HG03095 (cell line): ENCODE data around the gene TECR.
A peak's percentile ranks its signal among the peaks of the same experiment; 100 is the strongest.
"Not testable (repeated sequence)": the region's sequence is repeated elsewhere in the genome, so short reads cannot be mapped to it uniquely, and the experiment has no call there.

Source experiments
- ATAC-seq: cut with Tn5 transposase; IDR thresholded peaks from one replicate; pipeline ENCODE4 v1.9.1; 2021; ENCODE audit warnings: moderate library complexity; ENCODE audit not compliant: unreplicated experiment

Gene TECR, protein sequence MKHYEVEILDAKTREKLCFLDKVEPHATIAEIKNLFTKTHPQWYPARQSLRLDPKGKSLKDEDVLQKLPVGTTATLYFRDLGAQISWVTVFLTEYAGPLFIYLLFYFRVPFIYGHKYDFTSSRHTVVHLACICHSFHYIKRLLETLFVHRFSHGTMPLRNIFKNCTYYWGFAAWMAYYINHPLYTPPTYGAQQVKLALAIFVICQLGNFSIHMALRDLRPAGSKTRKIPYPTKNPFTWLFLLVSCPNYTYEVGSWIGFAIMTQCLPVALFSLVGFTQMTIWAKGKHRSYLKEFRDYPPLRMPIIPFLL

DNA sequence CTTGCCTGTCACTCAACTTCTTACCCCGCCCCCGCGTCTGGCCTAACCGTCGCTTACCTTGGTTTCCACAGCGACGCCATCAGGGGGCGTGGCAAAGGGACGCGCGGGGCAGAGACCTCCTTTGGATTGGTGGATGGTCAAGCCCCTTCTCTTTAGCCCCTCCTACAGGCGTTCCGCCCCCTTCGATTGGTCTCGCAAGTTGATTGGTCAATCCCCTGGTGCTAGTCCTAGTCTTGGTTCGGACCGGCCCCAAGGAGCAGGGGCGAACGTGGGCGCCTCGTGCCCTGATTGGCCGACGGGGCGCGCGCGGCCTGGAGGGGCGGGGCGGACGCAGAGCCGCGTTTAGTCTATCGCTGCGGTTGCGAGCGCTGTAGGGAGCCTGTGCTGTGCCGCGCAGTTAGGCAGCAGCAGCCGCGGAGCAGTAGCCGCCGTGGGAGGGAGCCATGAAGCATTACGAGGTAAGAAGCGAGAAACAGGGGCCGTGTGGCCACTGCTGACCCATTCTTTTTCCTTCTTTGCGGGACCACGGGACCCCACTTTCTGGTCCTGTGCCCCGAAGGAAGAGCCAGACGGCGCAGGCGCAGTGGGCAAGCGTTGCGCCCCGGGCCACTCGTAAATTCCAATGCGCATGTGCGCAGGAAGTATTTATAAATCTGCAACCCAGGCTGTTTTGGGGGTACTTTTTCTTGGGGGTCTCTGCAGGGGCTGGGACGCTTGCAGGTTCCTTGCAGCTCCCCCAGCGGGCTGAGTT lies at the start of gene TECR:
TSS of gene TECR (plus strand) at position 341 of the 751 bp plus-strand sequence. CDS start at position 444, 103 bp downstream.
- ATAC-seq = peak; percentile 94

DNA sequence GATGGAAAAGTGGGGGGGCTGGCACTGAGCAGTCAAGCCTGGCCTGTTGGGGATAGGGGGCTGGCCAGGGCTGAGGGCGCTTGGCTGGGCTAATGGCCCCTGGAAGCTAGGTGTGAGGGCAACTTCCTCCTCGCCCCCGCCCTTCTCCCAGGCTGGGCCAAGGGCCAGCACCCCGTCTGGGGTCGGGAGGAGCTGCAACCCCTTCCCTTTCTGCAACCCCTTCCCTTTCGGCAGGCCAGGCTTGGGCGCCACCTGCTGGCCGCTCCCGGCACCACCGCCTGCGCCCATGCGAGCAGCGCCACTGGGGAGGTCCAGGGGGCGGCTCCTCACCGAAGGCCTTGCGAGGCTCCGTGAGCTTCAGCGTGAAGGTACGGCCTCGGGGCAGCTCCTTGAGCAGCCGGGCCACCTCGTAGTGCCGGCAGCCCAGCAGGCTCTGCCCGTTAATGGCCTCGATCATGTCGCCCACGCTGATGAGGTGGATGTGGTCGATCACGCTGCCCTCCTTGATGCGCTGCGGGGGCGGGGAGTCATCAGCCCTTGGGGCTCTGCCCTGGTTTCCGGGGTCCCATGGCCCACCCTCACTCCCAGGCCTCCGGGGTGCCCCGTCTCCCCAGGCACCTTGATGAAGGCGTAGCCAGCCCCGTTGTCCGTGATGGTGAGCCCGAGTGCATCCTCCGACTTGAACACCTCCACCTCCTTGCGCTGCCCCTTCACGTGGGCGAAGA lies 49.3 kb upstream of the TECR start:
- ATAC-seq = no peak

DNA sequence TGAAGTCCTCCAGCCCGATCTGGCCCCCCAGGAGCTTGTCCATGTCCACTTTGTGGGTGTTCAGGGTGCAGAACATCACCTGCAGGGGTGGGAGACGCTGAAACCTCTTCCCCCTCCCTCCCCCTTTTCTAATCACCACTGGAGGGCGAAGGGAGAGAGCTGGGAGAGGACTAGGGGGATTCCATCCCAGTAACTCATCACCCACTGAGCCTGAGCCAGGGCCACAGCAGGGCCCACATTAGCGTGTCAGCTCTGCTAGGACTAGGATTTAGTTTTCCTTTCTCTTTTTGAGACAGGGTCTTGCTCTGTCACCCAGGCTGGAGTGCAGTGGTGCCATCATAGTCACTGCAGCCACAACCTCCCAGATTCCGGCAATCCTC lies 48.7 kb upstream of the TECR start:
- ATAC-seq = no peak

DNA sequence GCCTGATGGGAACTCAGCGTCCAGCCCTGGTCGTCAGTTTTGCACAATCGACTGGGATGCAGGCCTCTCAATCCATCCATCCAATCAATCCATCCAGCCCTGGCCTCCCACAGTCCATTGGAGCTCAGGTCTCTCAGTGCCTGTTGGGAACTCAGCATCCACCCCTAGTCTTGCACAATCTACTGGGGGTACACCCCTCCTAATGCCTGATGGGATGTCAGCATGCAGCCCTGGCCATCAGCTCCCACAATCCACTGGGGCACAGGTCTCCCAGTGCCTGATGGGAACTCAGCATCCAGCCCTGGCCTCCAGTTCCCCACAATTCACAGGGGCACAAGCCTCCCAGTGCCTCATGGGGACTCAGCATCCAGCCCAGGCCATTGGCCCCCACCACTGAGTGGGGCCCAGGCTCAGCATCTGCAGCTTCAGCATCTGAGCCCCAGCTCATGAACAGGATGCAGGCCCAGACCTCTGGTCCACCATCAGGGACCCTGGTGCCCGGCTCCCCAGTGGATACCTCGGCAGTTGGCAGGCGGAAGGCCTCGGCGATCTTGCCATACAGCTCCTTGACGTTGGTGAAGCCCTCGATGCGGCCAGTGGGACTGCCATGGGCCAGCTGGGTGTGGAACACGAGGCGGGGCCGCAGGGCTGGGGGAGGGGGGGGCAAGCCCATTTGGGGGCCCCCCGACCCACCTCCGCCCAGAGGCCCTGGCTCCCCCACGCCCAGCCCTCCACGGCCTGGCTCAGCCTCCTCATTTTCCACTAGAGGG lies 47.0 kb upstream of the TECR start:
- no peak for ATAC-seq

DNA sequence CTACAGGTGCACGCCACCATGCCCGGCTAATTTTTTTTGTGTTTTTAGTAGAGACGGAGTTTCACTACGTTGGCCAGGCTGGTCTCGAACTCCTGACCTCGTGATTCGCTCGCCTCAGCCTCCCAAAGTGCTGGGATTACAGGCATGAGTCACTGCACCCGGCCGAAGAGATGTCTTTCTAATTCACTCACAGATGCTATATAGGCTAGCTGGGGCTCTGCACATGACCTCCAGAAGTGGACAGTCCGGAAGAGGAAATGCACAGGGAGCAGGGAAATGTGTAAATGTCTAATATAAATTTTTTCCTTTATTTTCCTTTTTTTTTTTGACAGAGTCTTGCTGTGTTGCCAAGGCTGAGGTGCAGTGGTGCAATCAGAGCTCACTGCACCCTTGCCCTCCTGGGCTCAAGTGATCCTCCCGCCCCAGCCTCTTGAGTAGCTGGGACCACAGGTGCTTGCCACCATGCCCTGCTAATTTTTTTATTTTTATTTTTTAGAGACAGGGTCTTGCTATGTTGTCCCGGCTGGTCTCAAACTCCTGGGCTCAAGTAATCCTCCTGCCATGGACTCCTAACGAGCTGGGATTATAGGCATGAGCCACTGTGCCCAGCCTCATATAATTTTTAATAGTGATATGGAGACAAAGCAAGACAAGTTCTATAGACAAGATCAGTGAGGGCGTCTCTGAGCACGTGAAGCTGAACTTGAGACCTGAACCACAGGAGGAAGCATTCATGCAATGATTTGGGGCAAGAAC lies 41.8 kb upstream of the TECR start:
- ATAC-seq = no peak

DNA sequence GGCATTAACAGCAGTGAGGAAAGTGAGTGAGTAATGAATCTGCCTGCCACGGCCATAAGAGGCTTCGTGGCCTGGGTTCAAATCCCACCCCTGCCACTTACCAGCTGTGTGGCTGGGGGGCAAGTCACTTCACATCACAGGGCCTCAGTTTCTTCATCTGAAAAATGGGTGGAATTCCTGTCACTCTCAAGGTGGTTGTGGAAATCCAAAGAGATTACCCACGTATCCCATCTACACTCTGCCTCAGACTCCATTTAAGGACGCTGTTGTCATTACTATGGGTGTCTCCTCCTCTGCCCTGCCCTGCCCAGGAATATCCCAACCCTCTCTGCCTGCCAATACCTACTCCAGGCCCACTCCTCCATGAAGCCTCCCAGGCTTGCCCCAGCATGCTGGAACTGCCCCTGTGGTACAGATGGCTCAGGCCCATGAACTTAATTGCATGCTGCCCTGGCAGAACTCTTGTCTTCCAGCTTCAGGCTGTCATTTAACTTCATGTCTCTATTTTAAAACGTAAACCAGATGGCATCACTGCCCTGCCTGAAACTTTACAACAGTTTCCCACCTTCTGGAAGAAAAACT lies 36.5 kb upstream of the TECR start:
- no peak for ATAC-seq

DNA sequence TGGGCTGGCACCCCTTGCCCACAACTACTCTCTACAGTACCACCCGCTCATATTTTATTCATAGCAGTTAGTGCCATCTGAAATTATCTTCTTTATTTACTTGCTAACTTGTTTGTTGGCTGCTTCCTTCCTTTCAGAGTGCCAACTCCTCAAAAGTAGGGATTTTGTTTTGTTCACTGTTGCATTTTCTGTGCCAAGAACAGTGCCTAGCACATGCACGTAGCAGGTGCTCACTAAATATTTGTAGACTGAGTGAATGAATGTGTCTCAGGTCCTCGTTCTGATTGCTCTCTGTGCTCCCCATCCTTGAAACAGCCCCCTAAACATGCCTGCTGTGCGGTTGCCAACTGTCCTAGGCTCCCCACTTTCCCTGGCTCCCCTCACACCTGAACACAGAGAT lies 35.0 kb upstream of the TECR start:
- ATAC-seq = no peak

DNA sequence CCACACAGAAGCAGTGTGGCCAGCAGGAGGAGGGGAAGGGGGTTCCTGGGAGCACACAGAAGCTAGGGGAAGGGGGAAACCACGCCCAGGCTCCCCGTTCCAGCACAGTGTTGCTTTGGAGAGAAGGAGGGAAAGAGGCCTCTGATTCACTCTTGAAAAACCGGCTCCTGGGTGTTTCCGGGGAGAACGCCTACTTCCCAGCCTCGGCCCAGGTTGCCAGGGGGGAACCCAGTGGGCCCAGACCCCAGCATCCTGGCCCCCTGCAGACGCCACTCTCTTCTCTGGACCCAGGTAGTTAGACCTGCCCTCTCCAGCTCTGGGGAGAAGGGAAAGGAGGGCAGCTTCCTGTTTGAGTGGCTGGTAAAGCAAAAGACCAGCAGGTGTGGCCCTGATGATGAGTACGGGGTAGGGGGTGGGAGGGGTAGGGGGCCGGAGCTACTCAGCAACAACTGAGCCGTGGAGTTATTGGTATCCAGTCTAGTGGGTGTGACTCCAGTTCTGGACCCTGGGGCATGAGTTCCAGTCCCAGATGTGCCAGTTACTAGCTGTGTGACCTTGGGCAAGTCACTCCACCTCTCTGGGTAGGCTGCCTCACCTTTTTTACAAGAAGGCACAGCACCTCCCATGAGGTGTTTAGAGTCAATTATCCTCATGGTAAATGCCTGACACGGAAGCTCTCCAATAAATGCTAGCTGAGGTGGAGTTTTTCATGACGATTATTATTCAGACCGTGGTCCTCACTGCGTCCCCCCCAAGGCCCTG lies 34.3 kb upstream of the TECR start:
- no peak for ATAC-seq

DNA sequence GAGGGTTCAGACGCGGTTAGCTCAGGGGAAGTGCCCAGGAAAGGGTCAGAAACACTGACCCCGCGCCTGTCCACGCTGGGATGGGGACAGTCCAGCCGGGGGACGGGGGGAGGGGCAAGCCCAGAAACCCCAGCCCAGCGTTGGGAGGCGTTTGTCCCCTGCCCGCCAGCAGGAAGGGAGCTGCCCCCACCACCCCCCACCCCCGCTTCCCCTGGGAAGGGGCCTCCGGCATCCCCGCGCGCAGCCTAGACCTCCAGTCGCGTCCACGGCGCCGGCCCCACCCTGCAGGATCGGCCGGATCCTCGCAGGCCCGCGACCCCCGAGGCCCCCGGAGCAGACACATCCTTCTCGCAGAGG lies 33.7 kb upstream of the TECR start:
- ATAC-seq = no peak

DNA sequence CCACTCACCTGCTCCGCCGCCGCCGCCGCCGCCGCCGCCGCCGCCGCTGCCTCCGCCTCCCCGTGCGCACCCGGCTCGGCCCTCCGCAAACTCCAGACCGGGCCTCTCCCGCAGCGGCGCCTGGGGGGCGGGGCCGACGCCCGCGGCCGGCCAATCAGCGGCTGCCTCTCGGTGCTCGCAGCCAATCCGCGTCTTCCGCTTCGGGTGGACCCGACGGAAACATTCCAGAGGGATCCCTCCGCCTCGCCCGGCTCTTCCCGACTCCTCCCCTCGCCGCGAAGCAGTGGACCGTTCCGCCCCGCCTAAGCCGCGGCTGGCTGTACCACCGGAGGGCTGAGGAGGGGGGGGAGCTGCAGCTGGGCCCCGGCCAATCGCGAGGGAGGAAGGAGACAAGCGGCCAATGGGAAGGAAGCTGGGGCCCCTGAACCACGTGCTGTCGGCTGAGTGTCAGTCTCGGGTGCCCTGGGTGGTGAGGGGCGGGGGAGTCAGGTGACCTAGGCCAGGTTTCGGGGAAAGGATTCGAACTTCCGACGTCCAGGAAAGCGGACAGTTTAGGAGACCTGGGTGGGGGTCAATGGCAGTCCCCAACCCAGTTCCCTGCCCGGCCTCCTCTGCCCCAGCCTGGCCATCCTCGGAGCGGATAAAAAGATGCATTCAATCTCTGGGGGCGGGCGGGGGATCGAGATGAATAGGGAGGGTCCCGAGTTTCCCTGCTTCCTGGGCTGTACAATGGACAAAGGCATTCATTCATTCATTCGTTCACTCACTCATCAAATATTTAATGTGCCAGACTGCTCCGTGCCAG lies 33.2 kb upstream of the TECR start, which contains the start of gene GIPC1:
TSS of gene GIPC1 (minus strand) at position 99 of the 805 bp plus-strand sequence. CDS start 13,151 bp downstream, outside the sequence.
- peak; percentile 64 for ATAC-seq

DNA sequence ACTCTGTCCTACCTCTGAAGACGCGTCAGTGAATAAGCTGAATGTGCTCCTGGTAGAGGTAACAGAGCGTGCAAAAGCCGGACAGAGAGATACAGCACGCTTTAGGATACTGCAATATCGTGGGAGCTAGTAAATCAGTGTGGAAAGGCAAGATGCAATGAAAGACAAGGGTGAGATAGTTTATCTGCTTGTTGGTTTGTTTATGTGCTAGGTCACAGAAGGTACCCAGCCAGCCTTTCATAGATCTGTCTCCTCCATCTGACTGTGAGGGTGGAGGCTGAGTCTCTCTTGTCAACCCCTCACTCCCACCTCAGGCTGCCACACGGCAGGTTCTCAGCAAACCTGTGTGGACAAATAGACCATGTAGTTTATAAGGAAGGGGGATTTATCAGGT lies 32.6 kb upstream of the TECR start:
- ATAC-seq = no peak

DNA sequence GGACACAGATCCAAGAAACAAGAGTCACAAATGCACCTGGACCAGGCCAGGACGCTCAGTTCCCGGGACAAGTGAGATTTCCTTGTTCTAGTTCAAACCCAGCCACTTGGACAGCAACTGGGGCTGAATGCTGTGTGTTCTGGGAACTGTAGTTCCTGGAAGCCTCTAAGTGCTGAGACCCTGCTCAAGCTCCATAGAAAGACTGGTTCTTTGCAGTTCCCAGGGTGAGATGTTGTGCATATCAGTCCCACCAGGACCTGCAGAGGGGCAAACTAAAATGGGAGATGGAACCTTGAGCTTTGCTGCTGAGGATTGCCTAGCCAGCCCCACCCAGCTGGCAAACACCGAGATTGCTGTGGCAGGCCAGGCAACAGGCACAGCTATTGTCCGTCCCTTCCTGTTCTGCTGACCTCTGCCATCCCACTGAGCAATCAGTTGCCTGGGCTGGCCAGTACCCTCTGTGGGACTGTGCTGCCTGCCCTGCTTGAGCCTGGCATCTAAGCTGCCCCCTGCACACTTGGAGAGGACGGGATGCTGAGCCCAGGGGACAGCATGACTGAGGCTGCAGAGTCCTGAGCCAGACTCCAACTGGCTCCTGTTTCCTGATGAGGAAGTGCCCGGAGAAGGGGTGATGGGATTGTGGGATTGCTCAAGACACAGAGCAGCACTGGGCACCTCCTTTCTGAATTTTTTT lies 32.0 kb upstream of the TECR start:
- ATAC-seq = no peak

DNA sequence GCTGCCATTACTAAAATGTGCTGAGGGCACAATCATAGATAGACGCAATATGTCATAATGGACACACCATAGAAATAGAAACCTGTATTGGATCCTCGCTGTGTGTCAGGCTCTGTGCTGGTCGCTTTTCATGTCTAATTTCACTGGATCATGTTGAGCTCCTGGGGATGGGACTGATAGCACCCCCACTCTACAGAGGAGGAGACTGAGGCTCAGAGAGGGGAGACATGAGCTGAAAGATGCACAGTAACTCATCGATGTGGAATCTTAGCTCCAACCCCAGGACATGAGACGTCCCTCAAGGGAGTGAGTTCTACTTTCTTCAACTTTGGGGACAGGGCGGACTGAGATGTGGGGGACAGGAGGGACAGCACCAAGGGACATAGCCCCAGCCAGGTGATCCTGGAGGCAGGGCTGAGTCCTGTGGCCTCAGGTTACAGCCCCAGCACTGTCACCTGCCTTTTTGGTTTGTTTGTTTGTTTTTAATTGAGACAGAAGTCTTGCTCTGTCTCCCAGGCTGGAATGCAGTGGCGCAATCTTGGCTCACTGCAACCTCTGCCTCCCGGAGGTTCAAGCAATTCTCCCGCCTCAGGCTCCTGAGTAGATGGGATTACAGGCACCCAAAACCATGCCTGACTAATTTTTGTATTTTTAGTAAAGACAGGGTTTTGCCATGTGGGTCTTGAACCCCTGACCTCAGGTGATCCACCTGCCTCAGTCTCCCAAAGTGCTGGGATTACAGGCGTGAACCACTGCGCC lies 26.9 kb upstream of the TECR start:
- no peak for ATAC-seq

DNA sequence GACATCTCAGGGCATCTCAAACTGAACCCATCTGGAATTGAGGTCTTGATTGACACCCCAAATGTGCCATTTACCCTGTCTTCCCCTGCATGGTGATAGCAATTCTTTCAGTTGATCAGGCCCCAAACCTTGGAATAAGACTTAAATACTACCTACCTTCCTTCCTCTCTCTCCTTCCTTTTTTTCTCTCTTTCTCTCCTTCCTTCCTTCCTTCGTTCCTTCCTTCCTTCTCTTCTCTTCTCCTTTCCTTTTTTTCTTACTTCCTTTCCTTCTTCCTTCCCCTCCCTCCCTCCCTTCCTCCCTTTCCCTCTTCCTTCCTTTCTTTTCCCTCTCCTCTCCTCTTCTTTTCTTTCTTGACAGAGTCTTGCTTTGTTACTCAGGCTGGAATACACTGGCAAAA lies 26.1 kb upstream of the TECR start:
- ATAC-seq = no peak

DNA sequence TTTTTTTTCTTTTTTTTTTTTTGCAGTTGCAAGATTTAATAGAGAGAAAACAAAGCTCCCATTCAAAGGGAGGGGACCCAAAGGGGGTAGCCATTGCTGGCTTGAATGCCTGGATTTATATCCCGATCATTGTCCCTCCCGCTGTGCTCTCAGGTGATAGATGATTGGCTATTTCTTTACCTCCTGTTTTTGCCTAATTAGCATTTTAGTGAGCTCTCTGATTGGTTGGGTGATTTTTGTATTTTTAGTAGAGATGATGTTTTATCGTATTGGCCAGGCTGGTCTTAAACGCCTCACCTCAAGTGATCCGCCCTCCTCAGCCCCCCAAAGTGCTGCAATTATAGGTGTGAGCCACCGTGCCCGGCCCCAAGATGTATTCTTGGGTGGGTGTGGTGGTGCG lies 24.8 kb upstream of the TECR start:
- not testable (repeated sequence) for ATAC-seq

DNA sequence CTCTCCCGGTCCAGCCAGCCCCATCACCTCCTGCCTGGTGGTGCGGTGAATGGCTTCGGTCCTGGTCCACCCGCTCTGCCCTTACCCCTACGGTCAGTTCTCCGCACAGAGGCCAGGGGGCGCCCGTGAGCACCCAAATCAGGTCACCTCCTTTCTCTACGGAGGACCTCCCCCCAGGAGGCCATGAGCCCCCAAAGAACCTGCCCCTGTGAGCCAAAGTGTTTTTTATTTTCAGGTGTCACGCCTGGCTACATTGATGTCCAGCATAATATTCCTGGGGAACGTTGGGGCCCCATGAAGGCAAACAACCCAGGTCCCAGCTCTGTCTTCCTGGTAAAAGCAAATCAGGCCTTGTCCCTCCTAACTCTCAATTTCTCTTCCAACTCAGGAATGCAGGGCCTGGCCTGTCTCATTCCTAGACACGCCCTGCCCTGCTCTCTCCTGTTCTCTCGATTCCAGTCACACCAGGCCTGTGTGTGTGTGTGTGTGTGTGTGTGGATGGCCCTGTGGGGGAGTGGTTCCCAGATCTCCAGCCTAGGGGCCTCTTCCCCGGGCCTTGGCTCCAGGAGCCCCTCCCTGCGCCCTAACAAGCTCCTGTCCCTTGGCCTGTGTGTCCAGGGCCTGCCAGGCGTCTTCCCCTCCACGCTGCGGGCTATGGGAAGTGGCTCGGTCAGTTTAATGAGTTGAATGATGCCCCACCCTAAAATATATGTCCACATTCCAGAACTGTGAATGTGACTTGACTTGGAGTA lies 23.7 kb upstream of the TECR start:
- ATAC-seq = no peak
